ENCODE results near the gene VRTN. TPM values are rescaled to one million over a fixed set of nuclear protein-coding genes. Genes with fewer than 3 reads are reported as not detected.

VRTN gene, protein sequence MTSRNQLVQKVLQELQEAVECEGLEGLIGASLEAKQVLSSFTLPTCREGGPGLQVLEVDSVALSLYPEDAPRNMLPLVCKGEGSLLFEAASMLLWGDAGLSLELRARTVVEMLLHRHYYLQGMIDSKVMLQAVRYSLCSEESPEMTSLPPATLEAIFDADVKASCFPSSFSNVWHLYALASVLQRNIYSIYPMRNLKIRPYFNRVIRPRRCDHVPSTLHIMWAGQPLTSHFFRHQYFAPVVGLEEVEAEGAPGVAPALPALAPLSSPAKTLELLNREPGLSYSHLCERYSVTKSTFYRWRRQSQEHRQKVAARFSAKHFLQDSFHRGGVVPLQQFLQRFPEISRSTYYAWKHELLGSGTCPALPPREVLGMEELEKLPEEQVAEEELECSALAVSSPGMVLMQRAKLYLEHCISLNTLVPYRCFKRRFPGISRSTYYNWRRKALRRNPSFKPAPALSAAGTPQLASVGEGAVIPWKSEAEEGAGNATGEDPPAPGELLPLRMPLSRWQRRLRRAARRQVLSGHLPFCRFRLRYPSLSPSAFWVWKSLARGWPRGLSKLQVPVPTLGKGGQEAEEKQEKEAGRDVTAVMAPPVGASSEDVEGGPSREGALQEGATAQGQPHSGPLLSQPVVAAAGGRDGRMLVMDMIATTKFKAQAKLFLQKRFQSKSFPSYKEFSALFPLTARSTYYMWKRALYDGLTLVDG
- total RNA-seq, result not detected in 2 replicates

DNA sequence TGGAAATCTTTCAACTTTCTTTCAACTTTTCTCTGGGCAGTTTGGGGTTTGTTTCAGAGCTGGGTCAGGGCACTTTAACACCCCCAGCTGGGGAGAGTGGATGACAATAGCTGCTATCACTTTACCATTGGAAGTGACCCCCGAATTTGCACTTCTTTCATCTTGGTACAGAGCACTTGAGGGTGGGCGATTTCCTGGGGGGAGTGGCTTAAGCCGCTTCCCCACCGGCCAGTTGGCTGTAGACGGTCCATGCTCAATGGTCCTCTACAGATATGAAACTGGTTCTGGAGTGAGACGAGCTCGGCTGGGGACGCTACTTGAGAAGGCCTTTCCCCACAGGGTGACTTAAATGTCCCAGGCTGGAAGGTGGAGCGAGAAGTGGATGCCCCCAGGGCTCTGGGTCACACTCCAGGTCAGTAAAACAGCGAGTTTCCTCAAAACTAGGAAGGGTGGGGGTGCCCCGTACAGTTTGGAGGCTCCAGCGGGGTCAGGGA lies at the start of gene VRTN:
Gene VRTN (plus strand): TSS at position 231 of the 494 bp plus-strand sequence. CDS start 8,313 bp downstream, outside the sequence.
- no peak within 1 kb of the TSS for H3K4me3 Mint-ChIP-seq (ENCODE audit: low read depth)
- peaks cover 8% of the 10 kb centered on the region for H3K27me3 Mint-ChIP-seq (ENCODE audit: low read depth)
- intact Hi-C loops (cut with micrococcal nuclease), result no loop called here
- no peaks in the 10 kb centered on the region for H3K9me3 Mint-ChIP-seq
- no peak for DNase-seq (ENCODE audit: low spot score)
- H3K4me1 Mint-ChIP-seq (ENCODE audit: low read depth), result no peaks in the 10 kb centered on the region
- no peak within 1 kb of the TSS for H3K27ac Mint-ChIP-seq
- H3K36me3 Mint-ChIP-seq (ENCODE audit: low read depth), result no peaks in the 10 kb centered on the region

GRCh38 chr14:74299061-74299545 lies 49.2 kb upstream of the VRTN start:
- peaks cover 14% of the 10 kb centered on the region for H3K4me1 Mint-ChIP-seq (ENCODE audit: low read depth)
- H3K36me3 Mint-ChIP-seq (ENCODE audit: low read depth), result peaks cover 19% of the 10 kb centered on the region
- H3K4me3 Mint-ChIP-seq (ENCODE audit: low read depth), result no peak overlapping the region
- intact Hi-C loops (cut with micrococcal nuclease), result no loop called here
- DNase-seq (ENCODE audit: low spot score), result no peak
- no peaks in the 10 kb centered on the region for H3K9me3 Mint-ChIP-seq
- peak overlapping the region; percentile 8 for H3K27ac Mint-ChIP-seq
- H3K27me3 Mint-ChIP-seq (ENCODE audit: low read depth), result no peaks in the 10 kb centered on the region

- DNase-seq (ENCODE audit: low spot score), result no peak
- H3K9me3 Mint-ChIP-seq, result no peaks in the 10 kb centered on the region
- peak overlapping the region; percentile 98 for H3K4me3 Mint-ChIP-seq (ENCODE audit: low read depth)
- H3K27ac Mint-ChIP-seq, result peak overlapping the region; percentile 95
- peaks cover 19% of the 10 kb centered on the region for H3K36me3 Mint-ChIP-seq (ENCODE audit: low read depth)
- H3K4me1 Mint-ChIP-seq (ENCODE audit: low read depth), result peaks cover 14% of the 10 kb centered on the region
- intact Hi-C loops (cut with micrococcal nuclease), result no loop called here
- H3K27me3 Mint-ChIP-seq (ENCODE audit: low read depth), result no peaks in the 10 kb centered on the region
These were observed 46.6 kb upstream of the VRTN start for GRCh38 chr14:74301594-74302151.

- no peak for DNase-seq (ENCODE audit: low spot score)
- Mint-ChIP-seq H3K4me3 (ENCODE audit: low read depth) (peak overlapping the region; percentile 98), H3K9me3 (no peaks in the 10 kb centered on the region), H3K27me3 (ENCODE audit: low read depth) (no peaks in the 10 kb centered on the region), H3K4me1 (ENCODE audit: low read depth) (peaks cover 14% of the 10 kb centered on the region), H3K27ac (peak overlapping the region; percentile 95), H3K36me3 (ENCODE audit: low read depth) (peaks cover 19% of the 10 kb centered on the region)
- intact Hi-C loops (cut with micrococcal nuclease), result no loop called here
These were observed 46.1 kb upstream of the VRTN start for GRCh38 chr14:74302152-74302628.

DNA sequence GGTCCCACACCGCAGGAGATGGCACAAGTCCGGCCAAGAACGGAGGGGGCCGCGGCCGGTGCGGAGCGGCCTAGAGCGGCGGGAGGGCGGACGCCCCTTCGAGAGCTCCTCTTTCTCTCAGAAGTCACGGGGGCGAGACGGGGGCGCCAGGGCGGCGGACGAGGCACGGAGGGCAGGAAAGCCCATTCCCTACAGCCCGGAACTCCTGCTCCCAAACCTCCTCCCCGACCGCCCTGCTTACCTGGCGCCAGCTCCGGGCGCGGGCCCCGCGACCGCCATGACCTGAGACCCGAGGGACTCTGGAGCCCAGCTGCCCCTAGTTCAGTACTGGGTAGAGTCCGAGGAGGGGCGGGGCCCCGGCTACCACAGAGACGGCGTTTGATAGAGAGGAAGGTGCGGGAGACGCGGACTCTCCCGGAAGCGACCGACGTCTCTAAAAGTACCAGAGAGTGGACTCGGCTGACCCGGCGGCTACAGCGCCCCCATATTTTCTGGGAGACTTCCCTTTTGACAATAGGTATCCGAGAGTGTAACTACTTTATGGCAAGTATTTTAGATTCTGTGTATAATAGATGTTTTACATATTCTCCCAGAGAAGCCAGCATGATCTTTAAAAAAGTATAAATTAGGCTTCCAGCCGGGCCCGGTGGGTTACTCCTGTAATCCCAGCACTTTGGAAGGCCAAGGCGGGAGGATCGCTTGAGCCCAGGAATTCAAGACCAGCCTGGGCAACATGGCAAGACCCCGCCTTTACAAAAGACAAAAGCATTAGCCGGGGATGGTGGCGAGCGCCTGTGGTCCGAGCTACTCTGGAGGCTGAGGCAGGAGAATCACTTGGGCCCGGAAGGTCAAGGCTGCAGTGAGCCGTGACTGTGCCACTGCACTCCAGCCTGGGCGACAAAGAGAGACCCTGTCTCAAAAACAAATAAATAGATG lies 45.4 kb upstream of the VRTN start, which contains the start of gene ABCD4:
Gene ABCD4 (minus strand): TSS at position 301 of the 936 bp plus-strand sequence. CDS start 22 bp downstream, at position 279.
- Mint-ChIP-seq H3K36me3 (ENCODE audit: low read depth) (peaks cover 15% of the 10 kb centered on the region), H3K27ac (peak within 1 kb of the TSS; percentile 95), H3K27me3 (ENCODE audit: low read depth) (no peaks in the 10 kb centered on the region), H3K9me3 (no peaks in the 10 kb centered on the region), H3K4me3 (ENCODE audit: low read depth) (peak within 1 kb of the TSS; percentile 98), H3K4me1 (ENCODE audit: low read depth) (peaks cover 14% of the 10 kb centered on the region)
- DNase-seq (ENCODE audit: low spot score), result peak; percentile 77
- intact Hi-C loops (cut with micrococcal nuclease), result no loop called here

DNA sequence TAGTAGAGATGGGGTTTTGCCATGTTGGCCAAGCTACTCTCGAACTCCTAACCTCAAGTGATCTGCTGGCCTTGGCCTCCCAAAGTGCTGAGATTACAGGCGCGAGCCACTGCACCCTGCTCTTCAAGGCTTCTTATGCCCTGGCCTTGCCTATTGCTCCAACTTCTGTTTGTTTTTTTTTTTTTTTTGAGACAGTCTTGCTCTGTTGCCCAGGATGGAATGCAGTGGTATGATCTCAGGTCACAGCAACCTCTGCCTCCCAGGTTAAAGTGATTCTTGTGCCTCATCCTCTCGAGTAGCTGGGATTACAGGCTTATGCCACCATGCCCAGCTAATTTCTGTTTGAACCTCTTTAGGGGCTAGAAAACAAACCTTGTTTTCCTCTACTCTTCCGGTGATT lies 39.6 kb upstream of the VRTN start:
- H3K9me3 Mint-ChIP-seq, result no peaks in the 10 kb centered on the region
- intact Hi-C loops (cut with micrococcal nuclease), result no loop called here
- H3K27me3 Mint-ChIP-seq (ENCODE audit: low read depth), result peaks cover 5% of the 10 kb centered on the region
- no peak for DNase-seq (ENCODE audit: low spot score)
- no peaks in the 10 kb centered on the region for H3K36me3 Mint-ChIP-seq (ENCODE audit: low read depth)
- H3K4me1 Mint-ChIP-seq (ENCODE audit: low read depth), result no peaks in the 10 kb centered on the region
- no peak overlapping the region for H3K4me3 Mint-ChIP-seq (ENCODE audit: low read depth)
- H3K27ac Mint-ChIP-seq, result no peak overlapping the region

- H3K27ac Mint-ChIP-seq, result no peak overlapping the region
- intact Hi-C loops (cut with micrococcal nuclease), result no loop called here
- no peaks in the 10 kb centered on the region for H3K36me3 Mint-ChIP-seq (ENCODE audit: low read depth)
- no peak overlapping the region for H3K4me3 Mint-ChIP-seq (ENCODE audit: low read depth)
- DNase-seq (ENCODE audit: low spot score), result no peak
- no peaks in the 10 kb centered on the region for H3K9me3 Mint-ChIP-seq
- H3K27me3 Mint-ChIP-seq (ENCODE audit: low read depth), result peaks cover 5% of the 10 kb centered on the region
- H3K4me1 Mint-ChIP-seq (ENCODE audit: low read depth), result no peaks in the 10 kb centered on the region
These were observed 38.9 kb upstream of the VRTN start for GRCh38 chr14:74309125-74310022.

- Mint-ChIP-seq H3K4me3 (ENCODE audit: low read depth) (no peak overlapping the region), H3K36me3 (ENCODE audit: low read depth) (no peaks in the 10 kb centered on the region), H3K9me3 (no peaks in the 10 kb centered on the region), H3K4me1 (ENCODE audit: low read depth) (no peaks in the 10 kb centered on the region), H3K27me3 (ENCODE audit: low read depth) (peaks cover 5% of the 10 kb centered on the region), H3K27ac (no peak overlapping the region)
- DNase-seq (ENCODE audit: low spot score), result no peak
- intact Hi-C loops (cut with micrococcal nuclease), result no loop called here
These were observed 36.1 kb upstream of the VRTN start for GRCh38 chr14:74312161-74312560.

- Mint-ChIP-seq H3K4me1 (ENCODE audit: low read depth) (no peaks in the 10 kb centered on the region), H3K9me3 (no peaks in the 10 kb centered on the region), H3K36me3 (ENCODE audit: low read depth) (no peaks in the 10 kb centered on the region), H3K27ac (no peak overlapping the region), H3K4me3 (ENCODE audit: low read depth) (no peak overlapping the region), H3K27me3 (ENCODE audit: low read depth) (peaks cover 3% of the 10 kb centered on the region)
- intact Hi-C loops (cut with micrococcal nuclease), result no loop called here
- DNase-seq (ENCODE audit: low spot score), result no peak
These were observed 34.7 kb upstream of the VRTN start for GRCh38 chr14:74313601-74314000.

GRCh38 chr14:74314576-74314975 lies 33.7 kb upstream of the VRTN start:
- Mint-ChIP-seq H3K4me3 (ENCODE audit: low read depth) (no peak overlapping the region), H3K27ac (no peak overlapping the region), H3K27me3 (ENCODE audit: low read depth) (no peaks in the 10 kb centered on the region), H3K36me3 (ENCODE audit: low read depth) (no peaks in the 10 kb centered on the region), H3K4me1 (ENCODE audit: low read depth) (no peaks in the 10 kb centered on the region), H3K9me3 (no peaks in the 10 kb centered on the region)
- intact Hi-C loops (cut with micrococcal nuclease), result no loop called here
- no peak for DNase-seq (ENCODE audit: low spot score)

GRCh38 chr14:74324931-74325361 lies 23.3 kb upstream of the VRTN start:
- DNase-seq (ENCODE audit: low spot score), result no peak
- Mint-ChIP-seq H3K4me1 (ENCODE audit: low read depth) (no peaks in the 10 kb centered on the region), H3K4me3 (ENCODE audit: low read depth) (no peak overlapping the region), H3K27me3 (ENCODE audit: low read depth) (peaks cover 8% of the 10 kb centered on the region), H3K36me3 (ENCODE audit: low read depth) (no peaks in the 10 kb centered on the region), H3K27ac (no peak overlapping the region), H3K9me3 (no peaks in the 10 kb centered on the region)
- intact Hi-C loops (cut with micrococcal nuclease), result no loop called here

Data from activated T-helper 2 cell treated with anti-CD3 and anti-CD28 coated beads, Interferon-gamma antibody, Interleukin-2, Interleukin-4, amounts not matched to agents 10 μg/mL and 5 μg/mL and 100 μg/mL, durations not matched to agents 14 hours and 24 hours and 36 hours (primary cell).